ENCODE measurements around the gene FFAR4. TPM values are rescaled to one million over a fixed set of nuclear protein-coding genes. Genes with fewer than 3 reads are reported as not detected.
A peak's percentile ranks its signal among the peaks of the same experiment; 100 is the strongest.

FFAR4 gene
- total RNA-seq, 1 donor from 2014 or later, result not detected

- peak; percentile 3 for DNase-seq
These were observed 34.8 kb downstream of the FFAR4 start, which contains the start of gene RBP4 for GRCh38 chr10:93601146-93601773. Gene RBP4, minus strand, starts transcription at chr10:93601235. Its CDS starts 207 bp downstream, at chr10:93601028.

GRCh38 chr10:93601774-93602162, 35.3 kb downstream of the FFAR4 start:
- no peak for DNase-seq

- no peak for DNase-seq
These were observed 36.6 kb downstream of the FFAR4 start for GRCh38 chr10:93603023-93603422.

- DNase-seq, result peak; percentile 4
These were observed 37.7 kb downstream of the FFAR4 start for GRCh38 chr10:93604146-93604545.

GRCh38 chr10:93608421-93608820, 42.0 kb downstream of the FFAR4 start:
- no peak for DNase-seq

- no peak for DNase-seq
These were observed 45.8 kb downstream of the FFAR4 start, which contains the start of gene PDE6C for GRCh38 chr10:93612311-93612710. Gene PDE6C, plus strand, starts transcription at chr10:93612537. Its CDS starts 189 bp downstream, at chr10:93612726.

- no peak for DNase-seq
These were observed 46.7 kb downstream of the FFAR4 start for GRCh38 chr10:93613126-93613525.

- DNase-seq, result no peak
These were observed 47.8 kb downstream of the FFAR4 start for GRCh38 chr10:93614101-93614825.

- no peak for DNase-seq
These were observed 49.2 kb downstream of the FFAR4 start for GRCh38 chr10:93615576-93616235.

GRCh38 chr10:93620925-93621324, 54.5 kb downstream of the FFAR4 start:
- DNase-seq, result no peak

- DNase-seq, result no peak
These were observed 56.5 kb downstream of the FFAR4 start for GRCh38 chr10:93622942-93623341.

- no peak for DNase-seq
These were observed 62.4 kb downstream of the FFAR4 start for GRCh38 chr10:93628858-93629257.

- DNase-seq, result no peak
These were observed 63.3 kb downstream of the FFAR4 start for GRCh38 chr10:93629647-93630305.

- no peak for DNase-seq
These were observed 64.4 kb downstream of the FFAR4 start for GRCh38 chr10:93630625-93631557.

Other genes starting within 250 kb of the FFAR4 start
- 190 and 467 TPM in 2 replicates for gene MYOF, start 84.3 kb upstream of the FFAR4 start, total RNA-seq
- gene CEP55, start 70.1 kb upstream of the FFAR4 start, total RNA-seq, result 18.9 and 100 TPM in 2 replicates
- gene RBP4, start 34.6 kb downstream of the FFAR4 start, total RNA-seq, result not detected in 2 replicates
- not detected in 2 replicates for gene PDE6C, start 45.9 kb downstream of the FFAR4 start, total RNA-seq
- 5.1 and 5.8 TPM in 2 replicates for gene FRA10AC1, start 135.9 kb downstream of the FFAR4 start, total RNA-seq
- gene LGI1, start 191.3 kb downstream of the FFAR4 start, total RNA-seq, result not detected in 2 replicates

All from dermis blood vessel endothelial cell (primary cell).